GM12878 (cell line): ENCODE data around the gene DNAAF5. TPM values are rescaled to one million over a fixed set of nuclear protein-coding genes. Genes with fewer than 3 reads are reported as not detected.

ENCODE experiments used
- ATAC-seq: fragments of 200-7000 bp; cut with Tn5 transposase; 3 replicates; pipeline ENCODE4 v1.9.1; 2020; ENCODE audit warnings: mild to moderate bottlenecking, moderate library complexity
- BruUV-seq: library from RNA; stranded (reverse); fragments of 400-500 nt; replicated peaks from 2 replicates; lab custom pipeline; 2021; lab: Mats Ljungman, UMichigan
- CTCF ChIA-PET: fragments of 300-600 bp; sonication (Branson Sonifier 250); formaldehyde crosslinking; extraction: SDS; loops from one replicate; lab custom pipeline; 2021; ENCODE audit warnings: inconsistent platforms; lab: Yijun Ruan, JAX
- POLR2A ChIA-PET: fragments of 350-600 bp; formaldehyde crosslinking; extraction: SDS; loops from one replicate; lab custom pipeline; 2021; ENCODE audit warnings: inconsistent platforms; lab: Charles Lee
- RAD21 ChIA-PET: fragments of 300-600 bp; sonication (Branson Sonifier 250); formaldehyde crosslinking; loops from one replicate; lab custom pipeline; 2023; ENCODE audit warnings: antibody characterized with exemption; ENCODE audit not compliant: unreplicated experiment; lab: Charles Lee
- SMC1A ChIA-PET: fragments of 300-600 bp; sonication (Branson Sonifier 250); formaldehyde crosslinking; loops from one replicate; lab custom pipeline; 2023; ENCODE audit not compliant: unreplicated experiment, uncharacterized antibody; lab: Charles Lee
- DNase-seq: peaks from one replicate; pipeline ENCODE4 v3.0.0-alpha.2; 2011; ENCODE audit warnings: low read depth, low spot score
- FAIRE-seq: peaks from 3 replicates; lab custom pipeline; 2011; peaks lifted over from hg19 to GRCh38; lab: Jason Lieb, UNC
- H2AFZ ChIP-seq: 2 replicates; pipeline ENCODE4 v1.6.0; 2011; ENCODE audit warnings: low read depth, low read length, control low read depth; ENCODE audit not compliant: control insufficient read depth
- H3K27ac ChIP-seq: 2 replicates; pipeline ENCODE4 v1.5.1; 2011; ENCODE audit warnings: control low read depth; ENCODE audit not compliant: control insufficient read depth, insufficient read depth
- H3K27me3 ChIP-seq, 2 experiments: replicated peaks in 1 of 2; 2 replicates each; pipeline versions ENCODE4 v1.6.0 to v1.6.1; 2011; ENCODE audit warnings: low read length in 1 of 2; ENCODE audit not compliant: control insufficient read depth in 2 of 2, insufficient read depth in 2 of 2
- H3K36me3 ChIP-seq, 2 experiments: 2 replicates each; pipeline ENCODE4 v1.5.1; 2011; ENCODE audit warnings: low read length in 1 of 2; ENCODE audit not compliant: control insufficient read depth in 2 of 2, insufficient read depth in 2 of 2
- H3K4me1 ChIP-seq: 2 replicates; pipeline ENCODE4 v1.6.1; 2011; ENCODE audit warnings: mild to moderate bottlenecking, low read length, moderate library complexity, mixed read lengths; ENCODE audit not compliant: control insufficient read depth, insufficient read depth
- H3K4me2 ChIP-seq: 2 replicates; pipeline ENCODE4 v1.6.0; 2011; ENCODE audit warnings: control low read depth; ENCODE audit not compliant: control insufficient read depth, insufficient read depth
- H3K4me3 ChIP-seq: fragments of 200-600 bp; sonication (generic); 2 replicates; pipeline ENCODE4 v1.5.1; 2016
- H3K79me2 ChIP-seq: 2 replicates; pipeline ENCODE4 v1.6.0; 2011; ENCODE audit warnings: low read length; ENCODE audit not compliant: control insufficient read depth, insufficient read depth
- H3K9ac ChIP-seq: 2 replicates; pipeline ENCODE4 v1.8.0; 2011; ENCODE audit warnings: low read length, control low read depth, mixed read lengths; ENCODE audit not compliant: control insufficient read depth, insufficient read depth
- H3K9me3 ChIP-seq: replicated peaks from 3 replicates; pipeline ENCODE4 v1.5.1; 2011; ENCODE audit warnings: mild to moderate bottlenecking, low read length; ENCODE audit not compliant: control insufficient read depth, insufficient read depth
- H4K20me1 ChIP-seq: 2 replicates; pipeline ENCODE4 v1.6.0; 2011; ENCODE audit not compliant: control insufficient read depth, insufficient read depth
- CEBPB ChIP-seq, 2 experiments: fragments of 150-350 bp in 1 of 2; IDR thresholded peaks; 2 replicates each; pipeline ENCODE4 v1.6.1; 2012 to 2014; ENCODE audit warnings: low read depth in 2 of 2, low read length in 2 of 2, borderline replicate concordance in 1 of 2, inconsistent platforms in 1 of 2
- EGR1 ChIP-seq, 2 experiments: IDR thresholded peaks; 1 replicate in 1 of 2; 2 replicates in 1 of 2; pipeline ENCODE4 v1.6.1; 2011 to 2012; ENCODE audit warnings: low read depth in 2 of 2, low read length in 2 of 2, borderline replicate concordance in 1 of 2, mild to moderate bottlenecking in 1 of 2, moderate library complexity in 1 of 2
- EP300 ChIP-seq, 2 experiments: fragments of 150-350 bp in 1 of 2; IDR thresholded peaks; 2 replicates each; pipeline ENCODE4 v1.6.1; 2011 to 2012; ENCODE audit warnings: low read depth in 2 of 2, low read length in 2 of 2, borderline replicate concordance in 1 of 2, improper control_type of control experiment in 1 of 2, inconsistent platforms in 1 of 2; ENCODE audit not compliant: control insufficient read depth in 1 of 2
- ESRRA ChIP-seq: IDR thresholded peaks from 2 replicates; pipeline ENCODE4 v1.6.1; 2012; ENCODE audit warnings: mild to moderate bottlenecking, low read length, improper control_type of control experiment
- IRF4 ChIP-seq: IDR thresholded peaks from 2 replicates; pipeline ENCODE4 v1.6.1; 2011; ENCODE audit warnings: low read depth, low read length
- MYC ChIP-seq: IDR thresholded peaks from 2 replicates; pipeline ENCODE4 v1.6.1; 2011; ENCODE audit warnings: mild to moderate bottlenecking, low read length, moderate library complexity, inconsistent platforms; ENCODE audit not compliant: insufficient read depth, insufficient replicate concordance, insufficient read length, severe bottlenecking
- NFIC ChIP-seq: IDR thresholded peaks from 2 replicates; pipeline ENCODE4 v1.6.1; 2012; ENCODE audit warnings: low read depth, mild to moderate bottlenecking, inconsistent platforms, low read length, moderate library complexity
- NFXL1 ChIP-seq: fragments of 450-650 bp; IDR thresholded peaks from 2 replicates; pipeline ENCODE4 v1.6.1; 2017; ENCODE audit warnings: antibody characterized with exemption, mild to moderate bottlenecking, borderline replicate concordance
- RAD21 ChIP-seq: IDR thresholded peaks from 2 replicates; pipeline ENCODE4 v1.6.1; 2011; ENCODE audit warnings: mild to moderate bottlenecking, low read depth, low read length, moderate library complexity; ENCODE audit not compliant: insufficient read depth
- SIN3A ChIP-seq: IDR thresholded peaks from 2 replicates; pipeline ENCODE4 v1.6.1; 2012; ENCODE audit warnings: low read depth, low read length, improper control_type of control experiment
- SMARCA5 ChIP-seq: fragments of 450-650 bp; IDR thresholded peaks from 2 replicates; pipeline ENCODE4 v1.6.1; 2017; ENCODE audit warnings: mild to moderate bottlenecking
- TCF3 ChIP-seq: IDR thresholded peaks from 2 replicates; pipeline ENCODE4 v1.6.1; 2012; ENCODE audit warnings: low read depth, mild to moderate bottlenecking, low read length, borderline replicate concordance; ENCODE audit not compliant: insufficient read depth
- ZBED1 ChIP-seq: IDR thresholded peaks from 2 replicates; pipeline ENCODE4 v1.6.1; 2016; ENCODE audit warnings: borderline replicate concordance
- ZNF274 ChIP-seq: IDR thresholded peaks from one replicate; pipeline ENCODE4 v1.8.0; 2011; ENCODE audit not compliant: insufficient read length, insufficient read depth
- ZZZ3 ChIP-seq: IDR thresholded peaks from 2 replicates; pipeline ENCODE4 v1.6.1; 2011; ENCODE audit warnings: low read depth; ENCODE audit not compliant: control insufficient read depth, insufficient read length
- whole genome bisulfite sequencing: methylation state at CpG from one replicate; pipeline ENCODE4 v1.1.6; 2016; ENCODE audit warnings: low lambda C conversion rate; ENCODE audit not compliant: insufficient replicate concordance, insufficient coverage; ENCODE audit errors: missing lambda C conversion rate; 5-methylcytosine and 5-hydroxymethylcytosine counted together
- in situ Hi-C: fragments of 300-500 bp; cut with MboI; formaldehyde crosslinking; loops from 9 replicates; pipeline ENCODE4 v1.14.3; 2018; ENCODE audit warnings: mixed read lengths
- intact Hi-C: fragments of 100-400 bp; cut with micrococcal nuclease; formaldehyde crosslinking; loops from one replicate; pipeline ENCODE4 v1.14.2; 2022; ENCODE audit not compliant: unreplicated experiment
- polyA plus RNA-seq, 11 experiments: library from polyadenylated mRNA; depleted of rRNA in 4 of 11; unstranded in 6 of 11; stranded (reverse) in 5 of 11; fragments of >200 nt; fragmentation: Nextera tagmentation in 4 of 11; fragmentation: Illumina TruSeq in 1 of 11; extraction: Ambion mirVana in 4 of 11; extraction: Trizol in 1 of 11; gene quantifications; 1 replicate in 1 of 11; 2 replicates in 10 of 11; pipeline versions ENCODE4 v1.2.1 to v1.2.3, GENCODE V29; 2011 to 2016; ENCODE audit warnings: inconsistent platforms in 2 of 11, missing spikeins in 2 of 11, low read depth in 1 of 11
- total RNA-seq, 4 experiments: library from RNA; depleted of rRNA in 3 of 4; stranded (reverse); fragments of >200 nt in 3 of 4; fragmentation: Illumina TruSeq in 1 of 4; extraction: Trizol in 1 of 4; gene quantifications; 2 replicates each; pipeline versions ENCODE4 v1.2.1 to v1.2.3, GENCODE V29; 2013 to 2021
- TF ChIP-seq, protein P1 (sequence below), 3 experiments: IDR thresholded peaks in 2 of 3; conservative IDR thresholded peaks in 1 of 3; 2 replicates each; pipeline ENCODE4 v1.5.1; 2011; ENCODE audit warnings: low read depth in 3 of 3, low read length in 3 of 3, mild to moderate bottlenecking in 3 of 3, control low read depth in 2 of 3, moderate library complexity in 2 of 3, inconsistent platforms in 1 of 3, mixed read lengths in 1 of 3; ENCODE audit not compliant: control insufficient read depth in 2 of 3, insufficient read depth in 1 of 3; ENCODE audit errors: extremely low read depth in 1 of 3
- TF ChIP-seq, protein P2 (sequence below): fragments of 450-650 bp; IDR thresholded peaks from 2 replicates; pipeline ENCODE4 v1.6.1; 2016; ENCODE audit warnings: mild to moderate bottlenecking
- TF ChIP-seq, protein P3 (sequence below): fragments of 150-350 bp; IDR thresholded peaks from 2 replicates; pipeline ENCODE4 v1.6.1; 2016; ENCODE audit warnings: low read depth, low read length

Gene DNAAF5
- total and polyA plus RNA-seq, 10 of the 15 experiments (the other 5 are each of a cell fraction or from before 2014, with no cell fraction given): 1.8 to 38.3 (median 9.2) TPM

- FAIRE-seq (no peak), ATAC-seq (no peak), DNase-seq (no peak)
- SMC1A ChIA-PET: interaction anchor here (1.1 kb wide), 1 partner anchor 195 kb away, joined by 3 read pairs; no protein-coding TSS in a partner anchor
- Histone ChIP-seq H3K79me2 (peaks cover 1% of the 10 kb centered on the region), H3K4me1 (no peaks in the 10 kb centered on the region), H4K20me1 (no peaks in the 10 kb centered on the region), H3K4me3 (no peak overlapping the region), H3K27ac (no peak overlapping the region), H3K9ac (no peak overlapping the region), H3K27me3 (no peaks in the 10 kb centered on the region), H3K9me3 (no peaks in the 10 kb centered on the region; the same call in 2 of the 3 replicates), H3K36me3 (peaks cover 9 to 28% of the 10 kb centered on the region in 2 experiments; a peak in 3 of 4 replicates), H2AFZ (no peak overlapping the region), H3K4me2 (no peak overlapping the region)
- 93% methylated on average over 16 of the region's 17 CpGs for WGBS
- no TSS peak for BruUV-seq
- POLR2A ChIA-PET: no interaction called here
- TF ChIP-seq SIN3A (no peak), SMARCA5 (no peak), MYC (no peak), NFXL1 (no peak), ESRRA (no peak), NFIC (no peak), IRF4 (no peak), EP300 (IDR thresholded peaks at IDR 0.05; ENCODE audit: borderline replicate concordance in 1 of 2, control insufficient read depth in 1 of 2, low read depth in 2 of 2, low read length in 2 of 2) (no peak), RAD21 (no peak), ZBED1 (no peak), TCF3 (no peak), ZNF274 (no peak), EGR1 (IDR thresholded peaks at IDR 0.05; ENCODE audit: borderline replicate concordance in 1 of 2, low read depth in 2 of 2, low read length in 2 of 2) (no peak), ZZZ3 (no peak), CEBPB (IDR thresholded peaks at IDR 0.05; ENCODE audit: borderline replicate concordance in 1 of 2, low read depth in 2 of 2, low read length in 2 of 2) (no peak)
- TF ChIP-seq, protein P1, sequence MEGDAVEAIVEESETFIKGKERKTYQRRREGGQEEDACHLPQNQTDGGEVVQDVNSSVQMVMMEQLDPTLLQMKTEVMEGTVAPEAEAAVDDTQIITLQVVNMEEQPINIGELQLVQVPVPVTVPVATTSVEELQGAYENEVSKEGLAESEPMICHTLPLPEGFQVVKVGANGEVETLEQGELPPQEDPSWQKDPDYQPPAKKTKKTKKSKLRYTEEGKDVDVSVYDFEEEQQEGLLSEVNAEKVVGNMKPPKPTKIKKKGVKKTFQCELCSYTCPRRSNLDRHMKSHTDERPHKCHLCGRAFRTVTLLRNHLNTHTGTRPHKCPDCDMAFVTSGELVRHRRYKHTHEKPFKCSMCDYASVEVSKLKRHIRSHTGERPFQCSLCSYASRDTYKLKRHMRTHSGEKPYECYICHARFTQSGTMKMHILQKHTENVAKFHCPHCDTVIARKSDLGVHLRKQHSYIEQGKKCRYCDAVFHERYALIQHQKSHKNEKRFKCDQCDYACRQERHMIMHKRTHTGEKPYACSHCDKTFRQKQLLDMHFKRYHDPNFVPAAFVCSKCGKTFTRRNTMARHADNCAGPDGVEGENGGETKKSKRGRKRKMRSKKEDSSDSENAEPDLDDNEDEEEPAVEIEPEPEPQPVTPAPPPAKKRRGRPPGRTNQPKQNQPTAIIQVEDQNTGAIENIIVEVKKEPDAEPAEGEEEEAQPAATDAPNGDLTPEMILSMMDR (IDR thresholded peaks at IDR 0.05 in 2 of 3, conservative IDR thresholded peaks at IDR 0.05 in 1 of 3; ENCODE audit: control insufficient read depth in 2 of 3, extremely low read depth in 1 of 3, insufficient read depth in 1 of 3, low read depth in 3 of 3, low read length in 3 of 3): no peak
- TF ChIP-seq, protein P2, sequence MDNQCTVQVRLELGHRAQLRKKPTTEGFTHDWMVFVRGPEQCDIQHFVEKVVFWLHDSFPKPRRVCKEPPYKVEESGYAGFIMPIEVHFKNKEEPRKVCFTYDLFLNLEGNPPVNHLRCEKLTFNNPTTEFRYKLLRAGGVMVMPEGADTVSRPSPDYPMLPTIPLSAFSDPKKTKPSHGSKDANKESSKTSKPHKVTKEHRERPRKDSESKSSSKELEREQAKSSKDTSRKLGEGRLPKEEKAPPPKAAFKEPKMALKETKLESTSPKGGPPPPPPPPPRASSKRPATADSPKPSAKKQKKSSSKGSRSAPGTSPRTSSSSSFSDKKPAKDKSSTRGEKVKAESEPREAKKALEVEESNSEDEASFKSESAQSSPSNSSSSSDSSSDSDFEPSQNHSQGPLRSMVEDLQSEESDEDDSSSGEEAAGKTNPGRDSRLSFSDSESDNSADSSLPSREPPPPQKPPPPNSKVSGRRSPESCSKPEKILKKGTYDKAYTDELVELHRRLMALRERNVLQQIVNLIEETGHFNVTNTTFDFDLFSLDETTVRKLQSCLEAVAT: no peak
- TF ChIP-seq, protein P3, sequence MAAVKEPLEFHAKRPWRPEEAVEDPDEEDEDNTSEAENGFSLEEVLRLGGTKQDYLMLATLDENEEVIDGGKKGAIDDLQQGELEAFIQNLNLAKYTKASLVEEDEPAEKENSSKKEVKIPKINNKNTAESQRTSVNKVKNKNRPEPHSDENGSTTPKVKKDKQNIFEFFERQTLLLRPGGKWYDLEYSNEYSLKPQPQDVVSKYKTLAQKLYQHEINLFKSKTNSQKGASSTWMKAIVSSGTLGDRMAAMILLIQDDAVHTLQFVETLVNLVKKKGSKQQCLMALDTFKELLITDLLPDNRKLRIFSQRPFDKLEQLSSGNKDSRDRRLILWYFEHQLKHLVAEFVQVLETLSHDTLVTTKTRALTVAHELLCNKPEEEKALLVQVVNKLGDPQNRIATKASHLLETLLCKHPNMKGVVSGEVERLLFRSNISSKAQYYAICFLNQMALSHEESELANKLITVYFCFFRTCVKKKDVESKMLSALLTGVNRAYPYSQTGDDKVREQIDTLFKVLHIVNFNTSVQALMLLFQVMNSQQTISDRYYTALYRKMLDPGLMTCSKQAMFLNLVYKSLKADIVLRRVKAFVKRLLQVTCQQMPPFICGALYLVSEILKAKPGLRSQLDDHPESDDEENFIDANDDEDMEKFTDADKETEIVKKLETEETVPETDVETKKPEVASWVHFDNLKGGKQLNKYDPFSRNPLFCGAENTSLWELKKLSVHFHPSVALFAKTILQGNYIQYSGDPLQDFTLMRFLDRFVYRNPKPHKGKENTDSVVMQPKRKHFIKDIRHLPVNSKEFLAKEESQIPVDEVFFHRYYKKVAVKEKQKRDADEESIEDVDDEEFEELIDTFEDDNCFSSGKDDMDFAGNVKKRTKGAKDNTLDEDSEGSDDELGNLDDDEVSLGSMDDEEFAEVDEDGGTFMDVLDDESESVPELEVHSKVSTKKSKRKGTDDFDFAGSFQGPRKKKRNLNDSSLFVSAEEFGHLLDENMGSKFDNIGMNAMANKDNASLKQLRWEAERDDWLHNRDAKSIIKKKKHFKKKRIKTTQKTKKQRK: no peak
- intact Hi-C loops (no loop called here), in situ Hi-C loops (no loop called here)
- RAD21 ChIA-PET: no interaction called here
- CTCF ChIA-PET: interaction anchor here (0.9 kb wide), 1 partner anchor 9 kb away, joined by 3 read pairs; no protein-coding TSS in a partner anchor
Observed at GRCh38 chr7:741191-741671, 14.7 kb downstream of the DNAAF5 start.
